BE2C (cell line): Measurements from ENCODE around the gene ANAPC7.
"Not testable (repeated sequence)": the region's sequence is repeated elsewhere in the genome, so short reads cannot be mapped to it uniquely, and the experiment has no call there.

Experiments
- DNase-seq: peaks from one replicate; pipeline ENCODE4 v3.0.0-alpha.2; 2020
- H3K27me3 ChIP-seq: fragments of 250-450 bp; sonication (Bioruptor Pico); 2 replicates; pipeline ENCODE4 v1.5.1; 2020; ENCODE audit warnings: mild to moderate bottlenecking
- H3K36me3 ChIP-seq: fragments of 250-450 bp; sonication (Bioruptor Pico); 2 replicates; pipeline ENCODE4 v1.5.1; 2020; ENCODE audit warnings: mild to moderate bottlenecking
- H3K4me1 ChIP-seq: fragments of 250-450 bp; sonication (Bioruptor Pico); 2 replicates; pipeline ENCODE4 v1.5.1; 2020
- H3K4me3 ChIP-seq: 2 replicates; pipeline ENCODE4 v1.5.1; 2011; ENCODE audit warnings: low read depth, low read length
- H3K9me3 ChIP-seq: fragments of 250-450 bp; sonication (Bioruptor Pico); 2 replicates; pipeline ENCODE4 v1.5.1; 2020
- CTCF ChIP-seq: IDR thresholded peaks from 2 replicates; pipeline ENCODE4 v1.5.1; 2012; ENCODE audit warnings: mild to moderate bottlenecking, low read depth, low read length

Gene ANAPC7

GRCh38 chr12:110367181-110367864, 36.2 kb downstream of the ANAPC7 start:
- Histone ChIP-seq H3K27me3 (no peaks in the 10 kb centered on the region), H3K9me3 (no peaks in the 10 kb centered on the region), H3K4me3 (no peak overlapping the region), H3K36me3 (peaks cover 25% of the 10 kb centered on the region), H3K4me1 (peaks cover 3% of the 10 kb centered on the region)
- no peak for DNase-seq
- TF ChIP-seq CTCF: no peak

- no peak for TF ChIP-seq CTCF
- DNase-seq: no peak
- peaks cover under 1% of the 10 kb centered on the region for H3K4me1 ChIP-seq
- no peaks in the 10 kb centered on the region for H3K9me3 ChIP-seq
- H3K4me3 ChIP-seq: no peak overlapping the region
- H3K27me3 ChIP-seq: no peaks in the 10 kb centered on the region
- H3K36me3 ChIP-seq: peaks cover 17% of the 10 kb centered on the region
Observed at GRCh38 chr12:110366321-110367142, 37.0 kb downstream of the ANAPC7 start.

GRCh38 chr12:110365489-110366320, 37.8 kb downstream of the ANAPC7 start:
- no peaks in the 10 kb centered on the region for H3K4me1 ChIP-seq
- no peak overlapping the region for H3K4me3 ChIP-seq
- H3K36me3 ChIP-seq: peaks cover 10% of the 10 kb centered on the region
- no peaks in the 10 kb centered on the region for H3K9me3 ChIP-seq
- H3K27me3 ChIP-seq: no peaks in the 10 kb centered on the region
- DNase-seq: no peak
- TF ChIP-seq CTCF: no peak

GRCh38 chr12:110361216-110361615, 42.3 kb downstream of the ANAPC7 start:
- Histone ChIP-seq H3K9me3 (no peaks in the 10 kb centered on the region), H3K27me3 (no peaks in the 10 kb centered on the region), H3K4me3 (no peak overlapping the region), H3K36me3 (no peaks in the 10 kb centered on the region), H3K4me1 (no peaks in the 10 kb centered on the region)
- no peak for TF ChIP-seq CTCF
- DNase-seq: no peak

GRCh38 chr12:110358384-110359097, 45.0 kb downstream of the ANAPC7 start:
- not testable (repeated sequence) for H3K27me3 ChIP-seq, H3K9me3 ChIP-seq, H3K36me3 ChIP-seq, H3K4me1 ChIP-seq, H3K4me3 ChIP-seq, DNase-seq
- TF ChIP-seq CTCF: peak; percentile 39
